Mammary microvascular endothelial cell (primary cell): ENCODE results near the gene NEK10. TPM values are rescaled to one million over a fixed set of nuclear protein-coding genes. Genes with fewer than 3 reads are reported as not detected.

ENCODE experiments used
- total RNA-seq: library from RNA; depleted of rRNA; stranded (reverse); fragments of >200 nt; gene quantifications from 2 replicates; pipeline ENCODE4 v1.2.3, GENCODE V29; 2015

Gene NEK10
- 0.13 and 0.30 TPM in 2 replicates for total RNA-seq

GRCh38 chr3:27368831-27369607, at the start of gene NEK10:
Gene NEK10 (minus strand): TSS chr3:27369383. CDS start chr3:27352882, 16,501 bp downstream.

Other genes with a start within 250 kb of the NEK10 start
- 16.9 and 18.1 TPM in 2 replicates for gene SLC4A7, start 115.0 kb upstream of the NEK10 start, total RNA-seq